Activated CD8-positive, alpha-beta memory T cell treated with anti-CD3 and anti-CD28 coated beads, Interleukin-2, amount 50 U/mL, for 24 hours (primary cell): ENCODE data around the gene BAIAP2L1.
"Not testable (repeated sequence)": the region's sequence is repeated elsewhere in the genome, so short reads cannot be mapped to it uniquely, and the experiment has no call there.

ENCODE experiments used
- DNase-seq: peaks from one replicate; pipeline ENCODE4 v3.0.0-alpha.2; 2020; ENCODE audit errors: extremely low read depth

Gene BAIAP2L1

DNA sequence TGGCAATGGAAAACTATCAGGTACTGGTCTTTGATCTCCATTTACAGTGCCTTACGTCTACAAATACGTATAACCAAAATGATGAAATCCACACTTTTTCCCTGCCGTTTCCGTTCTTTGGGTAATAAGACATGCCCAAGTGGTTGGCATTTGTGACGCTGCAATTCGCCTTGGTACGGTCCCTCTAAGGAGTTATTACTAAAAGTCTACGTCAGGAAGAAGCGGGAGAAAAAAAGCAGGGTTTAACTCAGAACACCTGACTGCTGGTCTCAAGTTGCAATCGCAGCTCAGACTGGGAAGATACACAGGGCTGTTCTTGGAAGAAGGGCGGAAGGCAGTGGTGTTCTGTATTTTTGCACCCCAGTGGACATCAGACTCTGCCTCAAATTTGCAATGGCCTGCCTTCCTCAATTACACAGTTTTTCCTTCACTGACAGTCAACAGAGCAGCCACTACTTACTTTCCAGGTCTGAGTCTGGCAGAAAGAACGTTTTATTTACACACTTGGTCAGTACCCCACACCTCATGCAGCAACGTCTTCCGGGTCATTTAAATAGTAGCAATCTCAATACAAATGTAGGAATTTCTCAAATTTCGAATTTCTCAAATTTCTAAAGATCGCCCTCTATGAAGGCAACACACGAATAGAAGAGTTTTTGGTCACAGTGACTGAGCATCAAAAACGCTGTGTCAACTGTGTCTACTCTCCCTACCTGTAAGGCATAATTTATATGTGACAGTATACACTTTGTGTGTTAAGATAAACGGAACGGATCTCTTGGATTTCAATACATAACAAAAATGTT lies 2.1 kb downstream of the BAIAP2L1 start:
- no peak for DNase-seq

DNA sequence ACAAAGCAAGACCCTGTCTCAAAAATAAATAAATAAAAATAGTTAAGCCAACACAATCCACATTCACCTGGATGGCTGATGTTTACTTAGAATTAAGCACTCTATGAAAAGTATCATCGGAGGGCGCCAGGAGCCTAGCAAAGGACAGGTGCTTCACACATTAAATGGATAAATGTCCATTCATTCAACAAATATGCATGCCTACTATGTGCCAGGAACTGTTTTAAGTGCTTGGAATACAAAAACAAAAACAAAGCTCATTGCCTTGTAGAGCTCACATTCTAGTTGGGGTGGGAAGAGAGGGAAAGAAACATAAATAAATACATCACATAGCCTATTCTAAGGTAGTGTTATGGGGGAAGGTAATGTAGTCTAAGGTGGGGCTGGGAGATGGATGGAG lies 4.1 kb downstream of the BAIAP2L1 start:
- DNase-seq: no peak

DNA sequence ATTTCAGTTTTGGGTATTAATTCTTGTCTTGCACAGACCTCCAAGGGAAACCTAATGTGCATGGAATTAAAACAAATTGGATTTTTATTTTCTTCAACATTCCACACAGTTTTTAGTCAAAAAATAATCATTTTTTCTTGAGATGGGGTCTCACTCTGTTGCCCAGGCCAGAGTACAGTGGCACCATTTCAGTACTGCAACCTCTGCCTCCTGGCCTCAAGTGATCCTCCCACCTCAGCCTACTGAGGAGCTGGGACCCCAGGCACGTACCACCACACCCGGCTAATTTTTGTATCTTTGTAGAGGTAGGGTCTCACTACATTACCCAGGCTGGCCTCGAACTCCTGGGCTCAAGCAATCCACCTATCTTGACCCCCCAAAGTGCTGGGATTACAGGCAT lies 4.9 kb downstream of the BAIAP2L1 start:
- no peak for DNase-seq

DNA sequence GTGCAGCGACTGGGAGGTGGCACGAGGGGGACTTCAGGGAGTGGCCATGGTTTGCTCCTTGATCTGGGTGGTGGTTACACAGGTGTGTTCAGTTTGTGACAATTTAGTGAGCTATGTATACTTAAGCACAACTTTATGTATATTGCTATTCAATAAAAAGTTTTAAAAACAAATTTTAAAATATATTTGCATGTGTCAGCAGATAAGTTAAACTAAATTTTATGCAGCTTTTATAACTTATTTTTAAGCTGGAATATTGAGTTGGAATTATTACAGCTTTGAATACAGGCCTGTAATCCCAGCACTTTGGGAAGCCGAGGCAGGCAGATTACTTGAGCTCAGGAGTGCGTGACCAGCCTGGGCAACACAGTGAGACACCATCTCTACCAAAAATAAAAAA lies 5.4 kb downstream of the BAIAP2L1 start:
- no peak for DNase-seq

DNA sequence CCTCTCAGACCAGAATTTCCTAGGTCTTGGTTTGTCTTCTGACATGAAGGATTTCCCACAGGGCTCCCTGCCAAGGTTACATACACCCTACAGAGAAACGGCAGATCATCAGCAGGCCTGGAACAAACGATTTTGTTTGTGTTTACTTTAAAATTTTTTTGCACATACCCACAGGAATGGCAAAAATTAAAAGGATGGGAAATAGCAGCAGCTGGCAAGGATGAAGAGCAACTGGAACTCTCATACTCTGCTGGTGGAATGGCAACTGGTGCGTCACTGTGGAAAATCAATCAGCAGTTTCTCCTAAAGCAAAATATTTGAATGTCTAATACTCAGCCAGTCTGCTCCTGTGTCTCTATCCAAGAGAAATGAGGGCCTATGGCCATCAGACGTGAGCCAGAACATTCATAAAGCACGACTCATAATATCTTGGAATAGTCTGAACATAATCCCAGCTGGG lies 6.5 kb downstream of the BAIAP2L1 start:
- DNase-seq: no peak

DNA sequence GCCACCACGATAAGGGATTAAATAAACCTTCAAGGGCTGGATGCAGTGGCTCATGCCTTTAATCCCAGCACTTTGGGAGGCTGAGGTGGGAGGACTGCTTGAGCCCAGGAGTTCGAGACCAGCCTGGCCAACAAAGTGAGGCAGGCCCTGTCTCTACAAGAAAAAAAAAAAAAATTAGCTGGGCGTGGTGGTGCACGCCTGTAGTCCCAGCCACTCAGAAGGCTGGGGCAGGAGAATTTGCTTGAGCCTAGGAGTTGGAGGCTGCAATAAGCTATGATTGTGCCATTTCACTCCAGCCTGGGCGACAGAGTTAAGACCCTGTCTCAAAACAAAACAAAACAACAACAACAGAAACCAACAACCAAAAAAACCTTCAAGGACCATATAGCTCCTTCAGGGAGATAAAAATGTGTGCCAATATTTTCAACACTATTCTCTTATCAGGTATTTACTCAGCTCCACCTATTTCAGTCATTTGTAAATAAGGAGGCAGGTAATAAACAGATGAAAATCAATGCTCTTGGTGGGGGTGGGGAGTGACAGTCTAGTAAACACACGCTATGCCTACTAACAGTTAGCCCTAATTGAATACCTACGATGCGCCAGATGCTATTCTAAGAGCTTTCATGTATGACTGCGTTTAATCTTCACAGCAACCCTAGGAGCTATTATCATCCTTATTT lies 13.2 kb downstream of the BAIAP2L1 start:
- no peak for DNase-seq

DNA sequence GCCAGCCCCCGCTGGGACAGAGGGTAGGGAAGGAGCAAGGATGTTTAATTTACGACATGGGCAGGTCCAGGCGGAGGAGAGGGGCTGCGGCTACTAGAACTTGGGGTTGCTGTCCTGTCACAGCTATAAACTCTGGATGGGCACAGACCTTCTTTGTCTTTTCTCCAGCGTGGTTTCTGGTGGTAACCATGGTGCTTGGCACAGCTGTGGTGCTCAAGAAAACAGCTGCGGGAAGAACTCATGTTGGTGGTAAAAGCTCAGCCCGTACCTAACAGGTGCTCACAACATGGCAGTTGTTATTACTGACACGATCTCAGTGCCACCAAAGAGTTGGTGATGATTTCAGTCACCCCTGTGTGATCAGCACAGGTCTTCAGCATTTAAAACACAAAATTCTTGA lies 13.8 kb downstream of the BAIAP2L1 start:
- no peak for DNase-seq

DNA sequence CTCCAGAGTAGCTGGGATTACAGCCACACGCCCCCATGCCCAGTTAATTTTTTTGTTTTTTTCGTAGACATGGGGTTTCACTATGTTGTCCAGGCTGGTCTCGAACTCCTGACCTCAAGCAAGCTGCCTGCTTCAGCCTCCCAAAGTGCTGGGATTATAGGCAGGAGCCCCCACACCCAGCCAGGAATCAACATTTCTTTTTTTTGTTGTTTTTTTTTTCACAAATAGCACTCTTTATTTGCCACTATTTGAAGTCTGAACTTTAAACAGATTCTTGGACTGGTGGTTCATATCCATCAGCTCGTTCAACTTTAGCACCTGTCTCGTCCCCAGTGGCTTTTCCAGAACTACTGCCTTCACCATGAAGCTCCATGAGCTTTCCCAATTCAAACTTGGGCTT lies 15.4 kb downstream of the BAIAP2L1 start:
- DNase-seq: not testable (repeated sequence)

DNA sequence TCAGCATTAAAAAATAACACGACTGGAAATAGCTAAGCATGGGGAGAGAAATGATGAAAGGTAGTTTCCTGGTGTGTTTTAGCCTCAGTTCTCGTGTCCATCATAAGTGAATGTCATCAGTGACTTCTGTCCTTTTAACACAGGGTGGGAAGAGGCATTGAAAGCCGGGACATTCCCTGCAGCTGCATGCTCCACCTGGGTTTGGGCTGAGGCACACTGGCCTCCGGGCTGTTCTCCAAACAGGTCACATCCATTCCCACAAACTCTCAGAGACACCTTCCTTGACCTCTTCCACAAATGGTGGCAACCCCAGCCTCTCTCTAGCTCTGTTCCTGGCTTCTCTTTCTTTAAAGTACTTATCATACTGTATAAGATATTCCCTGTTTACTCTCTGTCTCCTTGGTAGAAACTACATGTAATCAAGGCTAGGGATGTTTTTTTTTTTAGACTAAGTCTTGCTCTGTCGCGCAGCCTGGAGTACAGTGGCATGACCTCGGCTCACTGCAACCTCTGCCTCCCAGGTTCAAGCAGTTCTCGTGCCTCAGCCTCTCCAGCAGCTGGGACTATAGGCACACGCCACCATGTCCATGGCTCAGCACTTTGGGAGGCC lies 22.6 kb downstream of the BAIAP2L1 start:
- DNase-seq: no peak

DNA sequence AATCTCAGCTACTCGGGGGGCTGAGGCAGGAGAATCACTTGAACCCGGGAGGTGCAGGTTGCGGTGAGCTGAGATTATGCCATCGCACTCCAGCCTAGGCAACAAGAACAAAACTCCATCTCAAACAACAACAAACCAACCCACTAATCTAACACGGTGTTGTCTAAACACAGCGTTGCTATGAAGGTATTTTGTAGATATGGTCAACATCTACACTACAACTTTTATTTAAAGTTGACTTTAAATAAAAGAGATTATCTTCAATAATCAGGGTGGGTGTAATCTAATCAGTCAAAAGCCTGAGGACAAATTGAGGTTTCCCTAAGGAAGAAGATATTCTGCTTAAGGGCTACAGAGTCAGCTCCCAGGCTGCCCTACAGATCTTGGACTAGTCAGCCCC lies 24.2 kb downstream of the BAIAP2L1 start:
- no peak for DNase-seq

DNA sequence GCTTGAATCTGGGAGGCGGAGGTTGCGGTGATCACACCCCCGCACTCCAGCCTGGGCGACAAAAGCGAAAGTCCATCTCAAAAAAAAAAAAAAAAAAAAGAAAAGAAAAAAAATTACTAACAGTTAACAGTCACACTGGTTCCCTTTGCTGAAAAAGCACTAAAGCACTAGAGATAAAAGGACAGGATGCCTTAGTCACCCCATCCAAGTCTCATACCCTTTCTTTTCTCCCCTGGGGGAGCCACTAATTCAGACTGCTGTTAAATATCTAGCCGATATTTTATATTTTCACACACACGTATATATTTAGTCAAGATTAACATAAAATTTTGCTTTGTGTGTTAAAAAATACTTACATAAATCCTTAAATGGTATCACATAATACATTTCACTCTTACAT lies 25.2 kb downstream of the BAIAP2L1 start:
- DNase-seq: no peak

DNA sequence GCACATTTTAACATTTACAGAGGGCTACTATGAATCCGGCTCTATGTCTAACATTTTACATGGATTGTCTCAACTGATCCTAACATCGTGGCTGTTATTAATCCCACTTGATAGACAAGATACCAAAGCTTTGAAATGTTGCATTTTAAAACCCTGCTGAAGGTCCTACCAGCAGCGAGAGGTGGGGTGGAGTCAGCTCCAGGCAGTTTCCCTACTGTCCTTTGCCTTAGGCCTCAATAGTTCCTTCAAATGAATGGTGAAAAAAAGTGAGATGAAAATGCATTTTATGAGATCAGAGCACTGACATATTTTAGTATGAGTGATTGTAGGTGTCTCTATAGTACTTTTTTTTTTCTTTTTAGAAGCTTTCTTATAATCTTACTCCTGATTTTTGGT lies 26.6 kb downstream of the BAIAP2L1 start:
- no peak for DNase-seq

DNA sequence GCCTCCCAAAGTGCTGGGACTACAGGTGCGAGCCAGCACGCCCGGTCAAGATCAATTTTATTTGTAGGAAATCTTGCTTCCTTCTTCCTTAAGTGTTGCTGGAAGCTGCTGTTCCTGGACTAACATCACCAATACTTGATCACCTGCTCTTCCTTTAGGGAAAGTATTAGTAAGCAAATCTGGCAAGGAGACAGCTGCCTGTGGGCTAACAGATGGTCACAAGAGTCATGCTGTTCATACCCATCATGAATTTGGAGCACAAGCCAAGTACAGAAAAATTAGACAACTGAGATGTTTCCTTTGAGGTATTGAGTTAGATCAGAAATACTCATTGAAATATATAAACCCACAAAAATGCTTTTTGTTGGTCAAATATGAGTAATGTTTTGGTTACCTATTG lies 27.9 kb downstream of the BAIAP2L1 start:
- no peak for DNase-seq

DNA sequence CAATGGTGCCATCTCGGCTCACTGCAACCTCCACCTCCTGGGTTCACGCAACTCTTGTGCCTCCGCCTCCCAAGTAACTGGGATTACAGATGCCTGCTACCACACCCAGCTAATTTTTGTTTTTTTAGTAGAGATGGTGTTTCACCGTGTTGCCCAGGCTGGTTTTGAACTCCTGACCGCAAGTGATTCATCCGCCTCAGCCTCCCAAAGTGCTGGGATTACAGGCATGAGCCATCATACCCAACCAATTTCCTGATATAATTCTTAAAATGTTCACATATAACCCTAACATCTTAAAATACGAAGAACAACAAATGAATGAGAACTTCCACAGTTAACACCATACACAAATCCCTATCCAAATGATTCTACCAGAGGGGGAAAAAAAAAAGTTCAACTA lies 31.2 kb downstream of the BAIAP2L1 start:
- no peak for DNase-seq

DNA sequence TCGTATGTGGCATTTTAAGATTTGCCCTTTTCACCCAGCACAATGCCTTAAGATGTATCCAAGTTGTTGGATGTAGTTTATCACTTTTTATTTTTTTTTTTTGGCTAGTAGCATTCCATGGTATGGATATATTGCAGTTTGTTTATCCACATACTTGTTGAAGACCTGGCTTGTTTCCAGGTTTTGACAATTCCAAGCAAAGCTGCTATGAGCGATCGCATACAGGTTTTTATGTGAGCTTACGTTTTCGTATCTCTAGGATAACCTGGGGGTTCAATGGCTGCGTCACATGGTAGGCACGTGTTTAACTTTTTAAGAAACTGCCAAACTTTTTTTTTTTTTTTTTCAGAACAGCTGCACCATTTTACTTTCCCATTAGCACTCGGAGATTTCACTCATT lies 32.2 kb downstream of the BAIAP2L1 start:
- DNase-seq: no peak

DNA sequence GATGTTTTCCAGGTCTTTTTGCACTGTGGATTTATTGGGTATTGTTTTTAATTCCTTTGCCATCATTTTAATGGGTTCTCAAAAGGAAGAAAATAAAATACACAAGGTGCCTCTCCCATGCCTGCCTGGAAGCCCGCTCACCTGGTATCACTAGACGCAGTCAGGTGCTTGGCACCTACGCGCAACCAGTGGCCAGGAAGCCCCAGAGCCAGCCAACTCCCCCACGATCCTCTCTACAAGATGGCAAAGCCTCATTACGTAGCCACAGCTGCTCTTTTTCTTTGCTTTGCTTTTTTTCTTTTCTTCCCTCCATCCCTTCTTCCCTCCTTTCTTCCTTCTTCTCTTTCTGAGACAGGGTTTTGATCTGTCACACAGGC lies 34.3 kb downstream of the BAIAP2L1 start:
- no peak for DNase-seq

DNA sequence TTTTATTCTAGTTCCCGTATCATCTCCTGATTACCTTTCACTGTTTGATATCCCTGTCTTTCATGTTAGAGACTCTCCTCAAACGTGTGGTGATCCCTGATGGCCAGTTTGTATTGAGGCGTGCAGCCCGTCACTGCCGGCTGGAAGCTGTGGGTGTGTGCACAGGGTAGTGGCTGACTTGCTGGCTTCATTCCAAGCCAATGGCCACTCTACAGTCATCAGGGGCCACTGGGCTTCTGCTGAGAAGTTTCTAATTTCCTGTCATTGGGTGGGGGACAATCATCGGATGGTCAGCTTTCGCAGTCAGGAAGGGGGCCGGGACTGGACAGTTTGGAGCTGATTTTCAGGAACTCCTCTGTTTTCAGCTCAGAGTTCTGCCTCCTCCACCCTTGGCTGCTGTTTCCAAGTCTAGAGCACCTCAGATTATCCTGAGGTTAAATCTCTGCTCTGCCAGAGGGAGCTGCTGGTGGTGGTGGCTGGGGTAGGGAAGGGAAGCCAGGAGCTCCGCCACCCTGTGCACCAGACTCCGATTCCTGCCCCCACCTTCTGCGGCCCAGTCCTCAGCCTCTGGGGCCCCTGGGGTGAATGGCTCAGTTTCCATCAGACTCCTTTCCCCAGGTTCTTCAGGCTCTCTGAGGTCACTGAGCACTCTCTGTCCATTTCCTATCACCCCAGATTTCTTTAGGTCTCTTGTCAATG lies 34.9 kb downstream of the BAIAP2L1 start:
- DNase-seq: no peak

DNA sequence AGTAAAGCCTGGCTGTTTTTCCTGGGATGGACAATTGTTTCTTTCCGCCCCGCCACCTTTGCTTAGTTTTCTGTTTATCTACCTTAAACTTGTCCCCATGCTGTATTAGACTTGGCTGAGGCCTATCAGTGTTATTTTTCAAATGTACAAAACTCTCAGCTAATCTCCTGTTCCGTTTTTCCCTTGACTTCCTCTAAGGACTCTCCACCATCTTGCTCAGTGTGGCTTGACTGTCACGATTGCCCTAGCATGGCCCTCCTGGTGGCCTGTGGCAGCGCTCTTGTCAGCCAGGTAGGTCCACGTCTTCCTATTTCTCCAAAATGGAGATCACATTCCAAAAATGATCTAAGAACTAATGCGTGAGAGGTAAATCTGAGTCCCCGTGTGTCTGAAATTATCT lies 36.7 kb downstream of the BAIAP2L1 start:
- no peak for DNase-seq

DNA sequence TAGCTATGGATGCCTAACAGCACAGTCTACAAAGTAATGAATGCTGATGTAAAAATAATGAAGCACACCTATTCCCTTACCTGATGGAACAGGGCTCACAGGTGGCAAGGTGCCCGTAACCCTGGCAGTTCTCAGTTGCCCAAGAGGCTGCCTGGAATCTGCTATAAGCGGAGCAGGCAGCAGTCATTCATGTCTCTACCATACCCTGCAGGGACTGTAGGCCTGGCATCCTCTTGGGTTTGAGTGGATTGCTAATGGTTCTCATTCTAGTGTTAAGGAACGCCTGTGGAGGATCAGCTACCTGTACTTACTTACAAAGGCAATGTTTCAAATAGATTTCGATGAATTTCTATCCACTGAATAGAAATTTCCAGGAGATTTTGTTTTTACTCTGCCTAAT lies 38.4 kb downstream of the BAIAP2L1 start:
- no peak for DNase-seq

DNA sequence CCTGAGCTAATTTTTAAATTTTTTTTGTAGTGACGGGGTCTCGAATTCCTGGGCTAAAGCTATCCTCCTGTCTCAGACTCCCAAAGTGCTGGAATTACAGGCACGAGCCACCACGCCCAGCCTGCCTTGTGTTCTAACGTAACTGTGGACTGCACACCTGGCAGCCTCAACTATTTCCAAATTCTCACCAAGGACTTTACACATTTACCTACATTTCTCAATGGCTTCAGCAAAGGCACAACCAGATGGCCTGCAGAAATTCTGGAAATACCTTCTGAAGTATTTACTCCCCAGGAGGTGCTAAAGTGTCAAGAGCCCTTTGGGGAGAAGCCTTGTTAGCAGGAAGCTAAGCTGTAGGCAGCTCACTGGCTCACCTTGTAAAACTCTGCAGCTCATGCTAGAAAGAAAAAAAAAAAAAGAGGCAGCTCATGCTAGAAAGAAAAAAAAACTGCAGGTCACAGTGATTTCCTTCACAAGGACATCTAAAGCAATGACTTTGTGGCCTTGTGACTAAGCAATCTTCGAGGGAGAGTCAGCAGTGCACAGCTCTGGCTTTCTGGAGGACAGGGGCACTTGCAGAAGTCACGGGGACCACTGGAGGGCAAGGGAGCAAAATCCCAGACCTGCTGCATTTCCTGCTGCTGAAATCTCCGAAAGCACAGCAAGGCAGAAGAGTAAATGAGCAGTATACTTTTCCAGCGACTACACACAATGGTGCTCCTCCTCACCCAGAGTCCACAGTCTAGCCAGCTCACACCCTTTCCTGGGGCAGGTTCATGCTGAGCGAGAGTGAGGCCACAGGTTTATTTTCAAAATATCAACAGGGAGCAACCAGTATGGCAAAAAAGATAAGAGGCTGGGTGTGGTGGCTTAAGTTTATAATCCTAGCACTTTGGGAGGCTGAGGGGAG lies 40.4 kb downstream of the BAIAP2L1 start:
- no peak for DNase-seq

DNA sequence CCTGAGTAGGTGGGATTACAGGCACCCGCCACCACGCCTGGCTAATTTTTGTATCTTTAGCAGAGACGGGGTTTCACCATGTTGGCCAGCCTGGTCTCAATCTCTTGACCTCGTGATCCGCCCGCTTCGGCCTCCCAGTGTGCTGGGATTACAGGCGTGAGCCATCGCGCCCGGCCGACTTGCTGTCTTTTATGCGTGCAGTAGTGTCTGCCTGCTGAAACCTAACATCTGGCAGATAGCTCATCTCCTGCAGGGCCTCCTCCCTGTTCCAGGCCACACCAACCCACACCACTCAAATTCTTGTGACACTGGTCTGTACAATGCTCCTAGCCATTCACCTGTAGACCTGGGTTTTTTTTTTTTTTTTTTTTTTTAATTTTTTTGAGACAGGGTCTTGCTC lies 41.5 kb downstream of the BAIAP2L1 start:
- DNase-seq: no peak
